NCI-H146 treated with DMSO at 0.1 percent for 48 hours (cell line): Measurements from ENCODE around the gene RNF212B.
A peak's percentile ranks its signal among the peaks of the same experiment; 100 is the strongest.
"Not testable (repeated sequence)": the region's sequence is repeated elsewhere in the genome, so short reads cannot be mapped to it uniquely, and the experiment has no call there.

Experiments
- DNase-seq: peaks from one replicate; lab custom pipeline; 2025; ENCODE audit not compliant: unreplicated experiment; lab: John Stamatoyannopoulos, UW

The RNF212B gene

DNA sequence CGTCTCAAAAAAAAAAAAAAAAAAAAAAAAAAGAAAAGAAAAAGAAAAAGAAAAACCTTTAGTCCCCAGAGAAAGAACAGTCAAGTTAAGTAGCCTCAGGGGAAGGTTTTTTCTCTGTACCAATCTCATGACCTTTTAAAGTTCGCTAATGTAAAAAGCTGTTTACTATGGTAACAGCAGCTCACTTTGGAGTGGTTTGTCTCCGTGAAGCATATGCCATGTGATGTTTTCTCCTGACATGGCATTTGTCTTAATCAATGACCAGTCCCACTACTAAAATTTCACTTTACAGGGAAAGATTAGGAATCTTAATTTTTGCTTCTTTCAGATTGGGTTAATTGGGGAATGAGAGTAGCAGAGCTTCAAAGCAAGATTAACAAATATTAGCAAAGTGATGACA lies 4.3 kb downstream of the RNF212B start:
- no peak for DNase-seq

DNA sequence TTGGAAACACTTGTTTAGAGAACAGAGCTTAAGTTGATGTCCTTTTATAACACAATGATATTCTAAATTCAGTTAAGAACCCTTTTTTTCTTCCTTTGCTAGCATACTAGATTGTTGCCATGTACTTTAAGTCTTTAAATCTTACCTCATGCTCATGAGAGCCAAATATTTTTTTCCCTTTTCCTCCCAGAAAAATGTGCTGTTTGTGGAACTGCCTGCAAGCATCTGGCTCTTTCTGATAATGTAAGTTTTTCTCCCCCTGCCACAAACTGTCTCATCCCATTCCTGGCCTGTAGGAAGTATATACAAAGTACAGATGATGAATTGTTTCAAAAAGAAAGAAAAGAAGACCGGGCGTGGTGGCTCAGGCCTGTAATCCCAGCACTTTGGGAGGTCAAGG lies 5.3 kb downstream of the RNF212B start:
- no peak for DNase-seq

DNA sequence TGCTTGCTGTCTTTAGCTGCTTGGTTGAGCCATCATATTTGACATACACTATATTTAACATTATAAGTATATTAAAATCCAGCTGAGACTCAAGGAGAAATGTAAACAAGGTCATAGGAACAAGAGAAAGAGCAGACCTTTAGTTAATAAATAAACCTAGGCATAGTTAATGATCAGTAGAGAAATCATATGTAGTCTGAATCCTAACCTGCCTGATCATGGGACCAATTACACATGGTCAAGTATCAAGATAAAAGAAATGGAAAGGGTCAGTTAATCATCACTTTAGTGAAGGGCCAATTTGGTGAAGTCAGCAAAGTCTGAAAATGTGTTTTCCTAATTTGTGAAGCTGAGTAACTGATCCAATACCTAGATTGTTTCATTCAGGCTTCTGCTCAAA lies 7.5 kb downstream of the RNF212B start:
- DNase-seq = no peak

DNA sequence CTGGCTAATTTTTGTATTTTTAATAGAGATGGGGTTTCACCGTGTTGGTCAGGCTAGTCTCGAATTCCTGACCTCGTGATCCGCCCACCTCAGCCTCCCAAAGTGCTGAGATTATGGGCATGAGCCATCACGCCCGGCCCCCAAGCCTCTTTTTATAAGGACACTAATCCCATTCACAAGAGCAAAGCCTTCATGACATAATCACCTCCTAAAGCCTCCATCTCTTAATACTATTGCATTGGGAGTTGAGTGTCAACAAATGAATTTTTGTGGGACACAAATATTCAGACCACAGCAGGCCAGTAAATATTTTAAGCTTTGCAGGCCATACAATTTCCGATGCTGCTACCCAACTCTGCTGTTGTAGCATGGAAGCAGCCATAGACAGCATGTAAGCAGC lies 10.9 kb downstream of the RNF212B start:
- no peak for DNase-seq

DNA sequence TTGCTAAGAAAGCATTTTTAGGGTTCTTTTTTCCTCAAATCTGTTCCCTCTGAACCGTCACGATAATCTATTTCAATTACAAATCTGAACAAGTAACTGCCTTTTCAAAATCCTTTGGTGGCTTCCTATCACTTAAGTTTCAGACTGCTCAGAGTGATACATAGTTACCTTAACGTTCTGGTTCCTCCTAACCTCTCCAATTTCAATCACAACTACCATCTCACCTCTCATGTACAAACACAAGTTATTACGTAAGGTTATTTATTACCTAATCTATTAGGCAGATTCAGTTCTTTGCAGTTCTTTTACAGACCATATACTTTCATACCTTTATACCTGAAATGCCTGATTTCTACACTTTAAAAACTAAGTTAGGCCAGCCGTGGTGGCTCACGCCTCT lies 12.1 kb downstream of the RNF212B start:
- no peak for DNase-seq

DNA sequence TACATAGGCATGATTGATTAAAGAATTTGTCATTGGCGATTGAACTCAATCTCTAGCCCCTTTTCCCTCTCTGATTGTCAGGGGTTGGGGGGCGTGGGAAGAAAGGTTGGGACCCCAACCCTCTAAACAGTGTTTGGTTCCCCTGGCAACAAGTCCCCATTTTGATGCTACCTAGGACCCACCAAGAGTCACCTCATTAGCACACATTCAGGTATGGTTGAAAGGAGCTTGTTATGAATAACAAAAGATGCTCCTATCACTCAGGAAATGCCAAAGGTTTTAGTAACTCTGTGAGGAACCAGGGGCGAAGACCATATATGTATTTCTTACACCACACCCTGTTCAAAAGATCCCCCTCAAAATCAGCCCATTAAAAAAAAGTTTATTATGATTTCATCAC lies 14.3 kb downstream of the RNF212B start:
- DNase-seq = no peak

DNA sequence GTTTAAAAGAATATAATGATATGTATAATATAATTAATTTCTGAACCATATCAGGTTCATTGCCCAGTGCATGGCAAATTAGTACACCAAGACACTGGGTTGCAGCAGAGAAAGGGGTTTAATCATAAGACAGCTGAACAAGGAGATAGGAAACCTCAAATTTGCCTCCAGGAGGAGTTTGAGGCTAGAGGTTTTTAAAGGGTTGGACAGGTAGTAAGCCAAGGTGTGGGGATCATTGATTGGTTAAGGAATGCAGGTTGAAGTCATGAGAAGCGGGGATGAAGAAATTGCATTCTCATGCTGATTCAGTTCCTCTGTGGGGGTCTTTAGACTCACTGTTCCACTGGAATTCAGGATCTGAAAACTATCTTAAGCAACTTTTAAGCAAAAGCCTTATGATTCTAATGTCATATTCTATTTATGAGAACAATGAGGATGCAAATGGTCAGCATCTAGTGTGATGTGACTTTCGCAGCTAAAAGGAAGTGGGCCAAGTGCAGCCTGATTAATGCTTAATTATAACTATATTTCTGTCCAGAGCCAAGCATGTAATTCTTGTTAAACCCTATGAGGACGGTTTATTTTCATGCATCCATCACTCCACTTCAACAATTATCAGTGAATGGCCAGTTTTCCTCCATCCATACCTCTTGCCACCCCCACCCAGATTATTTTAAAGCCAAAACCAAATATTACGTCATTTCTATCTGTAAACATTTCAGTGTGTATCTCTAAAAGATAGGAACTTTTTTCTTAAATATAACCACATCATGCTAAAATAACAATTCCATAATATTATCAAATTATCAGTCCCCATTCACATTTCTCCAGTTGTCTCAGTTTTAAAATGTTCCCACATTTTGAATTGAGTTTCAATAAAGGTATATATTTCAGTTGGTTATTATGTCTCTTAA lies 14.9 kb downstream of the RNF212B start:
- no peak for DNase-seq

DNA sequence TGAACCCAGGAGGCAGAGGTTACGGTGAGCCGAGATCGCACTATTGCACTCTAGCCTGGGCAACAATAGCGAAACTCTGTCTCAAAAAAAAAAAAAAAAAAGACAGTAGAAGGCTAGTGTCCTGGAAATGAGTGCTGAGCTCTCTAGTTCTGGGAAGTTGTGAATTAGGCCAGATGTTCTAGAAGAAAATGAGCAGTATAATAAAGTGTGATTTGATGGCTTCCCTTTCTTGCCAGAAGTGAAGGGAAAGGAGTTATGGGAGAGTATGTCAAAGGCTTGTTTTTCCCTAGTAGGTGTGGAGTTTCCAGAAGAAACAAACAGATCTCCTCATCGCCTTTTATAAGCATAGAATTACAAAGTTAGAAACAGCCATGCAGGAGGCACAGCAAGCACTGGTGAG lies 20.5 kb downstream of the RNF212B start:
- no peak for DNase-seq

DNA sequence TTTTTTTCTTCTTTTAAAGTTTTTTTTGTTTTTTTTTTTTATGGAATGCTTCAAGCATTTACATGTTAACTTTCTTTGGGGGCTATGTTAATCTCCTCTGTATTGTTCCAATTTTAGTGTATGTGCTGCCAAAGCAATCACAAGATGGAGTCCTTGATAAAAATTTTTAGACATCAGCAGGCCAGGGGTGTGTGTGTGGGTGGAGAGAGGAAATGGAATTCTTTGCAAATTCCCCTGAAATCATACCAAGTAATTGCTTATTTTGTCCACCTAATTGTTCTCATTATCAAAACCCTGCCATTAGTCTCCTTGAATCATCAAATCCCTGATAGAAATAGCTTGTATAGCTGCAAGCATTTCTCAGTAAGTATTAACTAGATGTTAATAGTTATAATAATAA lies 21.7 kb downstream of the RNF212B start:
- no peak for DNase-seq

DNA sequence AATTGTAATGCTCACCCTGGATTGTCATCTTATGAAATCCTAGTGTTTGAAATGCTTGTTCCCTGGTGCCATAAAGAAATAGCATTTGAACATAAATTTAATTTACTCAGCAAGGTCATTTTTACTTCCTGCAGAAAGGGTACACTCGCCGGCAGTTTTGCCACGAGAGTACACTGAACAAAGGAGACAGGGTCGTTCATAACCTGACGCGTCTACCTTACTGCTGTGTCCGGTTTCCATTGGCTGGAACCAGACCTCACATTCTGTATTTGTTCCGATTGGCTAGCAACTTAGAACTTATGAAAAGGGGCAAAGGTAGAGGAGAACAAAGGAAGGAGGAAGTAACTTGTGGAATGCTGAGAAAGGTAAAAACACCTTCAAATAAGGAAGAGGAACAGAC lies 23.1 kb downstream of the RNF212B start:
- not testable (repeated sequence) for DNase-seq

DNA sequence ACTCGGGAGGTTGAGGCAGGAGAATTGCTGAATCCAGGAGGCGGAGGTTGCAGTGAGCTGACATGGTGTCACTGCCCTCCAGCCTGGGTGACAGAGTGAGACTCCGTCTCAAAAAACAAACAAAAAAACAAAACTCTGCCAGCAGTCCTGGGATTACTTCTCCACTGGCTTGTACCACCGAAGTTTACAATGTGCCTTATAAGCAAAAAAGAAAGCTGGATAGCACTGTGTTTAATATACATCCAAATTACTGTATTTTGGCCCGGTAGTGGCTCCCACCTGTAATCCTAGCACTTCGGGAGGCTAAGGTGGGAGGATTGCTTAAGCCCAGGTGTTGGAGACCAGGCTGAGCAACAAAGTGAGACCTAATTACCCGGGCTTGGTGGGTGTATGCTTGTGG lies 31.5 kb downstream of the RNF212B start:
- DNase-seq = no peak

DNA sequence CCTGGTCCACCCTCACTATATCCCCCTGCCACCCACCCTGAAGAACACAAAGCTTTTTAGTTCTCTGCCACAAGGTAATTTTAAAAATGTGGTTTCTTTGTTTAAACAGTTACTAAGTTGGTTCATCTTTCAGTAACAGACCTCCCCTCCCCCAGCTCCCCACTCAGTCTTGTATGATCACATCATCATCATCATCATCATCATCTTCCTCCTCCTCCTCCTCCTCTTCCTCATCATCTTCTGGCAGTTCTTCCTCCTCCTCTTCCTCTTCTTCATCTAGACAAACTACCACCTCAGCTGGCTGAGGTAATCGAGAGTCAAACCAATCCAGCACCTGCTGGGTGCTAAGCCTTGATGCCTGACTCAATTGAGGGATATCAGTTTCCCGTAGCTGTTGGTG lies 37.7 kb downstream of the RNF212B start:
- no peak for DNase-seq

DNA sequence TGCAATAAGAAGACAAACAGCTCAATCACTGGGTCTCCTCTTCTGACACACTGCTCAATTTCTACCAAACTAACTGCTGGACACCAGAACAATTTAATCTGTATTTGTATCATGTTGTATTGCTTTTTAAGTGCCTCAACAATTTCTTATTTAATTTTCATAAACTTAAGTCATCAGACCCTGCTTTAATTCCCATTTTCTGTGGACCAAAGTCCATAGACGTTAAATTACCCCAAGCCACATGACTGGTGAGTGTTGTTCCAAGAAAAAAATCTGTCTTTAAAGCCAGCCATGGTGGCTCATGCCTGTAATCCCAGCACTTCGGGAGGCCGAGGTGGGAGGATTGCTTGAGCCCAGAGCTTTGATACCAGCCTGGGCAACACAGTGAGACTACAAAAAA lies 39.5 kb downstream of the RNF212B start:
- DNase-seq = no peak

DNA sequence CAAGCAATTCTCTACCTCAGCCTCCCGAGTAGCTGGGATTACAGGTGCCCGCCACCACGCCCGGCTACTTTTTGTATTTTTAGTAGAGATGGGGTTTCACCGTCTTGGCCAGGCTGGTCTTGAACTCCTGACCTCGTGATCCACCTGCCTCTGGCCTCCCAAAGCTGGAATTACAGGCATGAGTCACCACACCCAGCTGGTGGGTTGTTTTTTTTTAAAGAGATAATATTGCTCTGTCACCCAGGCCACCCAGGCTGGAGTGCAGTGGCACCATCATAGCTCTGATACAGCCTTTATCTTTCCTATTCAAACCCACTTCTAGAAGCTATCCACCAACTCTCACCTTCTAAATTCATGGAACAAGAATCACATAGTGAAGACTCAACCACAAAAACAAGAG lies 40.2 kb downstream of the RNF212B start:
- DNase-seq = not testable (repeated sequence)

DNA sequence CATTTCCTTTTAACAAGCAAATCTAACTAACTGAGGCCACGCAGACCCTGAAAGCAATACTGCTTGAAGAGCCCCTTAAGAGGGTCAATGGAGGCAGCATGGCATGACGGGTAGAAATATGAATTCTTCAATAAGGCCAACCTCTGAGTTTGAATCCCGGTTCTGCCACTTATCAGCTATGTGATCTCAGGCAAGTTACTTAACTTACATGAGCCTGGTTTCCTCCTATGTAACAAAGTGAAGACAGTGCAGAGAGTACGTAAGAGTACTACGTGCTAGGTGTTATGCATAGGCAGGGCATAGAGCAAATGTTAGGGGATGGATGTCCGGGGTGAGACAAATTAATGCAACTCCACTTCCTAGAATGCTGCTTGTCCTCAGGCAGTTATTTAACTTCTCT lies 43.5 kb downstream of the RNF212B start:
- no peak for DNase-seq

DNA sequence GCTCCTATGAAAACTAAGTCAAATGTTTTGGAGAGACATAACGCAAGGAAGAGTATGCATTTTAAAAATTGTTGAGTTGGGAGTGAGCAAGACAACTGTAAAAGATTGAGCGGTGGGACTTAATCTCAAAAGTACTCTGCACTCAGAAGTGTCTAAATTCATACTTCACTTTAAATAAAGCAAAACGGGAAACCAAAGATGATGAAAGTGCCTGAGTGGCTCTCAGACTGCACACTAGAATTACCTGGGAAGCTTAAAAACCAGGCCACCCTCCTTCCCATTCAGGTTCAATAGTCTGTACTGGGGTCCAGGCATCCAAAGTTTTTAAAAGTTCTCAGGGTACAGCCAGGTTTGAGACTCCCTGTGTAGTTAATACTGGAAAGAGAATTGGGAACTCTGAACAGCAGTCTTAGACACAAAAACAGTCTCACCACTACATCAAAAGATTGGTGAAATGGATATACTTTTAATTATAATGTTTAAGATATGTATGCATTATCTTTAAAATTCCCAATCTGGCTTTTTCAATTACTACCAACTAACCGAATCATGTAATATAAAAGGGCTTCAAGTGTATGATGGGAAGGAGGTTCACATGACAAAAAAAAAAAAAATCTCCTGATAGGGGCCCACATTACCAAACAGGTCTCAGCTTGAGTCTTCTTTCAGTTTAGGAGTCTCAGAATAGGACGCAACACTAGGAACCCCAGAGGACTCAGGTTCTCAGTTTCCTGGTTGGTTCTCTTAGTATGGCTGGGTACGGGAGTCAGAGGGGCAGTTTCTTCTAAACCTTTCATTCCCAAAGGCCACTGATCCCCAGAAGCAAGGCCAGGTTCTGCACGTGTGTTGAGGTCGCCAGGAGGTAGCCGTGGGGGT lies 47.2 kb downstream of the RNF212B start:
- no peak for DNase-seq

DNA sequence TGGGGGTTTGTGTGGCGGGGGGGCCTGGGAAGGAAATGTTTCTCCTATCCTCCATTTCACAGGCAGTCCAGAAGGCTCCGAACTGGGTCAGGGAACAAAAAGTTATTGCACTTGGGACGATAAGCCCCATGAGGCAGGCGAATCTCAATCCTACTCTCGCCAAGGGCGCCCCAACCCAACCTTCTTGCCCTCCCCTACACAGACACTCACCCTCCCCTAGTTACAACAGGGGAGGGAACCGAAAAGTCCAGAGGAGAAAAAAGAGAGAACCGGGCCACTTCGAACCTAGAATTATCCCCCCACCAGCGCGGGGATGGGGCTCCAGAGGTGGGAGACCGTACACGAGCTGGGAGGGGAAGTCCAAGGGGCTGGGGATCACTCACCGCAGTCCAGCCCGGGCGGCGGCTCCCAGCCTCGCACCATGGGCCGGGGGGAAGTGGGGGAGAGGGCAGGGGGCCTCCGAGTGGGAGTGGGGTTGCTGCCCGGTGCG lies 47.8 kb downstream of the RNF212B start:
- DNase-seq = no peak

DNA sequence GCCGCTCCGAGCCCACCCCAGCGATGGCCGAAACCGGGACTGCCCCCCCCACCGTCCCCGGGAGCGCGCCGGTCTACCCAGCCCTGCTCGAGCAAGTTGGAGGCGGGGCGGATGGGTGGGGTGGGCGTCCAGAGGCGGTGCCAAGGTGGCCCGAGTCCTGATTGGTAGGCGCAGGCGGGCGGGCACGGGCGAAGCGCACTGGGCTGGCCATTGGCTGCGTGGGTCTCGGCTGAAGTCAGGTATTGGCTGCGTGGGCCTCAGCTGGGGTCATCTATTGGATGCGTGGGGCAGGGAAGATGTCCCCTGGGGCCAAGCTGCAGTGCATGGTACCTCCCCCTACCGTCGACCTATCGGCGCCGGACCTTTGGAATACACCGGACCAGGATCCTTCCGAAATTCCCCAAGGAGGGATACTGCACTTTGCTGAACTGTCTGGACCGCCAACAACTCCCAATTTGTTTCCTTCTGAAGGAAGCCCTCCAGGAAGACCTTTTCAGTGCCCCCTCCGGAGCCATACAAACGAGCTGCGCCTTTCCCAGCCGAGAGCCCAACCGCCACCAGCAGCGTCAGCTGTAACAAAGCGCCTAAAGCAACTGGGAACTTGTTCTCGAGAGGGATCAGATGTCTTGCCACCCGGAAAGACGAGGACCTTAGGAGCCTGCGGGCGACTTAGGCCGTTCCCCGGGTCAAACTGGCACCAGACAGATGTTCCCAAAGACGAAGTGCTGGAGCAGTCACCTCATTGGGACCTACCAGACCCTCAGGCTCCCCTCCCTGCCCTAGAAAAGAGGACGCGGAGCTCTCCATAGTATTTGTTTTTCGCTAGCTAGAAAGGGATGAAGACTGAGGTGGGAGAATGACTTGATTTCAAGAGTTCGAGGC lies 48.5 kb downstream of the RNF212B start, which contains the start of gene HOMEZ:
TSS of gene HOMEZ (minus strand) at position 113 of the 882 bp plus-strand sequence. CDS start 180 bp downstream, outside the sequence.
- DNase-seq = peak; percentile 92

DNA sequence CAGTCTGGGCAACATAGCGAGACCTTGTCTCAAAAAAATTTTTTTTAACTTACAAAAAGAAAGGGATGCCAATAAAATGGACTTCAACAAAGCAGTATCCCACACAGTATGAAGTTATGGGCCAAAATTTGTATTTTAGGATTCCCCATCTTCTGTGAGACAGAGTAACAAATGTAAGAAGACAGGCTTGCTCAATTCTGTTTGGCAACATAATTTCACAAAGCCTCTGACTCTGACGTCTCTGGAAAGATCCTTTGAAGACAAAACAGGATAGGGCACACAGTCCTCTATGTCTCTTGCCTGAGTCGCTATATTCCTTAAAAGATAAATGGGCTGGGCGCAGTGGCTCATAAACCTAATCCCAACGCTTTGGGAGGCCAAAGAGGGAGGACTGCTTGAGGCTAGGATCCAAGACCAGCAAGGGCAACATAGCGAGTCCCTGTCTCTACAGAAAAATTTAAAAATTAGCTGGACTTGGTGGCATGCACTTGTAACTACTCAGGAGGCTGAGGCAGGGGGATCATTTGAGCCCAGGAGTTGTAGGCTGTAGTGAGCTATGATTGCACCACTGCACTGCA lies 49.3 kb downstream of the RNF212B start:
- no peak for DNase-seq
